Stomach (tissue), 4 donors: ENCODE results near the gene NME4.

Experiments used
- CTCF ChIP-seq, 7 experiments: fragments of 450-650 bp in 4 of 7; fragments of 200-600 bp in 3 of 7; sonication (generic) in 3 of 7; IDR thresholded peaks; one replicate each; pipeline ENCODE4 v1.5.1; 2016 to 2019; ENCODE audit warnings: antibody characterized with exemption in 7 of 7, control low read depth in 2 of 7, mild to moderate bottlenecking in 1 of 7
- POLR2A ChIP-seq, 4 donors: fragments of 450-650 bp; IDR thresholded peaks; one replicate each; pipeline ENCODE4 v1.6.1; 2016; ENCODE audit warnings: antibody characterized with exemption in 4 of 4, control low read depth in 2 of 4, mild to moderate bottlenecking in 1 of 4, moderate library complexity in 1 of 4
- POLR2AphosphoS5 ChIP-seq, 3 donors: sonication (generic); formaldehyde crosslinking; IDR thresholded peaks; one replicate each; pipeline ENCODE4 v1.6.1; 2016; ENCODE audit warnings: antibody characterized with exemption in 3 of 3

GRCh38 chr16:445566-445965, 48.6 kb downstream of the NME4 start:
- TF ChIP-seq POLR2AphosphoS5 (IDR thresholded peaks at IDR 0.05) = no peak
- no peak for TF ChIP-seq CTCF (IDR thresholded peaks at IDR 0.05)
- no peak for TF ChIP-seq POLR2A (IDR thresholded peaks at IDR 0.05)
